Activated CD8-positive, alpha-beta memory T cell treated with anti-CD3 and anti-CD28 coated beads, Interleukin-2, amount 50 U/mL, for 24 hours (primary cell): Measurements from ENCODE around the gene NFYC.
A peak's percentile ranks its signal among the peaks of the same experiment; 100 is the strongest.

Source experiments
- DNase-seq: peaks from one replicate; pipeline ENCODE4 v3.0.0-alpha.2; 2020; ENCODE audit errors: extremely low read depth

NFYC gene

GRCh38 chr1:40691538-40692428 lies at the start of gene NFYC:
NFYC (plus strand) TSS chr1:40691704; CDS start chr1:40738844, 47,140 bp downstream.
- peak; percentile 88 for DNase-seq

- DNase-seq = no peak
These were observed 46.3 kb upstream of the NFYC start for GRCh38 chr1:40645118-40645680.

- no peak for DNase-seq
These were observed 45.2 kb upstream of the NFYC start for GRCh38 chr1:40646315-40646714.

GRCh38 chr1:40648200-40648599 lies 43.3 kb upstream of the NFYC start:
- no peak for DNase-seq

- DNase-seq = no peak
These were observed 42.4 kb upstream of the NFYC start for GRCh38 chr1:40648928-40649591.

GRCh38 chr1:40649592-40649930 lies 41.9 kb upstream of the NFYC start:
- no peak for DNase-seq

- no peak for DNase-seq
These were observed 41.4 kb upstream of the NFYC start for GRCh38 chr1:40650075-40650474.

- DNase-seq = no peak
These were observed 40.2 kb upstream of the NFYC start for GRCh38 chr1:40651138-40651857.

- no peak for DNase-seq
These were observed 39.0 kb upstream of the NFYC start for GRCh38 chr1:40652468-40652867.

GRCh38 chr1:40652979-40653378 lies 38.5 kb upstream of the NFYC start:
- no peak for DNase-seq

GRCh38 chr1:40653851-40654537 lies 37.5 kb upstream of the NFYC start:
- DNase-seq = no peak

- DNase-seq = no peak
These were observed 34.5 kb upstream of the NFYC start for GRCh38 chr1:40657046-40657445.

GRCh38 chr1:40658751-40659648 lies 32.5 kb upstream of the NFYC start:
- DNase-seq = no peak

GRCh38 chr1:40659649-40659947 lies 31.9 kb upstream of the NFYC start:
- DNase-seq = no peak

GRCh38 chr1:40661678-40662077 lies 29.8 kb upstream of the NFYC start:
- DNase-seq = no peak

GRCh38 chr1:40662151-40662550 lies 29.4 kb upstream of the NFYC start:
- no peak for DNase-seq

- DNase-seq = no peak
These were observed 28.6 kb upstream of the NFYC start for GRCh38 chr1:40662864-40663263.

GRCh38 chr1:40663324-40664166 lies 28.0 kb upstream of the NFYC start:
- no peak for DNase-seq

- DNase-seq = no peak
These were observed 27.4 kb upstream of the NFYC start for GRCh38 chr1:40664167-40664537.

- no peak for DNase-seq
These were observed 26.7 kb upstream of the NFYC start for GRCh38 chr1:40664791-40665190.
